Germinal center (tissue), 1 donor: Measurements from ENCODE around the gene APRT.
A peak's percentile ranks its signal among the peaks of the same experiment; 100 is the strongest.
"Not testable (repeated sequence)": the region's sequence is repeated elsewhere in the genome, so short reads cannot be mapped to it uniquely, and the experiment has no call there.

Experiments used
- DNase-seq: peaks from one replicate; pipeline ENCODE4 v3.0.0; 2012; ENCODE audit warnings: mixed read lengths, low spot score

Gene APRT

GRCh38 chr16:88772871-88773811 is 38.6 kb downstream of the APRT start:
- DNase-seq: no peak

- DNase-seq: not testable (repeated sequence)
These were observed 39.9 kb downstream of the APRT start for GRCh38 chr16:88771781-88772180.

GRCh38 chr16:88771294-88771772 is 40.4 kb downstream of the APRT start:
- DNase-seq: no peak

- no peak for DNase-seq
These were observed 41.1 kb downstream of the APRT start for GRCh38 chr16:88770461-88771293.

- peak; percentile 89 for DNase-seq
These were observed 41.9 kb downstream of the APRT start for GRCh38 chr16:88769617-88770460.

- DNase-seq: no peak
These were observed 43.5 kb downstream of the APRT start for GRCh38 chr16:88768071-88768783.

GRCh38 chr16:88767546-88768070 is 44.1 kb downstream of the APRT start:
- no peak for DNase-seq

- DNase-seq: no peak
These were observed 44.8 kb downstream of the APRT start for GRCh38 chr16:88766975-88767374.

GRCh38 chr16:88764913-88765349 is 46.8 kb downstream of the APRT start:
- no peak for DNase-seq

- DNase-seq: no peak
These were observed 47.6 kb downstream of the APRT start for GRCh38 chr16:88764080-88764479.

GRCh38 chr16:88763502-88764053 is 48.1 kb downstream of the APRT start:
- no peak for DNase-seq

- no peak for DNase-seq
These were observed 48.8 kb downstream of the APRT start for GRCh38 chr16:88762941-88763340.

GRCh38 chr16:88762258-88762870 is 49.4 kb downstream of the APRT start:
- DNase-seq: no peak

- no peak for DNase-seq
These were observed 49.9 kb downstream of the APRT start for GRCh38 chr16:88761830-88762229.

GRCh38 chr16:88761143-88761534 is 50.6 kb downstream of the APRT start:
- DNase-seq: no peak

- no peak for DNase-seq
These were observed 51.1 kb downstream of the APRT start for GRCh38 chr16:88760424-88761142.

- no peak for DNase-seq
These were observed 51.8 kb downstream of the APRT start for GRCh38 chr16:88759976-88760350.
